ACHN (cell line): ENCODE results near the gene PCDHA11.
"Not testable (repeated sequence)": the region's sequence is repeated elsewhere in the genome, so short reads cannot be mapped to it uniquely, and the experiment has no call there.

Experiments
- DNase-seq: peaks from one replicate; pipeline ENCODE4 v3.0.0-alpha.2; 2015
- in situ Hi-C: cut with HindIII; loops from 2 replicates; pipeline ENCODE4 v1.10.0; 2017; ENCODE audit warnings: low sequenced_read_pairs, low pct_ligation_motif_present, low pct_unique_long_range_greater_than_20kb

The PCDHA11 gene, protein sequence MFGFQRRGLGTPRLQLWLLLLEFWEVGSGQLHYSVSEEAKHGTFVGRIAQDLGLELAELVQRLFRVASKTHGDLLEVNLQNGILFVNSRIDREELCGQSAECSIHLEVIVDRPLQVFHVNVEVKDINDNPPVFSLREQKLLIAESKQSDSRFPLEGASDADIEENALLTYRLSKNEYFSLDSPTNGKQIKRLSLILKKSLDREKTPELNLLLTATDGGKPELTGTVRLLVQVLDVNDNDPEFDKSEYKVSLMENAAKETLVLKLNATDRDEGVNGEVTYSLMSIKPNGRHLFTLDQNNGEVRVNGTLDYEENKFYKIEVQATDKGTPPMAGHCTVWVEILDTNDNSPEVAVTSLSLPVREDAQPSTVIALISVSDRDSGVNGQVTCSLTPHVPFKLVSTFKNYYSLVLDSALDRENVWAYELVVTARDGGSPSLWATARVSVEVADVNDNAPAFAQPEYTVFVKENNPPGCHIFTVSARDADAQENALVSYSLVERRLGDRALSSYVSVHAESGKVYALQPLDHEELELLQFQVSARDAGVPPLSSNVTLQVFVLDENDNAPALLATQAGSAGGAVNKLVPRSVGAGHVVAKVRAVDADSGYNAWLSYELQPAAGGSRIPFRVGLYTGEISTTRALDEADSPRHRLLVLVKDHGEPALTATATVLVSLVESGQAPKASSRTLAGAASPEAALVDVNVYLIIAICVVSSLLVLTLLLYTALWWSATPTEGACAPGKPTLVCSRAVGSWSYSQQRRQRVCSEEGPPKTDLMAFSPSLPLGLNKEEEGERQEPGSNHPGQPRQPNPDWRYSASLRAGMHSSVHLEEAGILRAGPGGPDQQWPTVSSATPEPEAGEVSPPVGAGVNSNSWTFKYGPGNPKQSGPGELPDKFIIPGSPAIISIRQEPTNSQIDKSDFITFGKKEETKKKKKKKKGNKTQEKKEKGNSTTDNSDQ

GRCh38 chr5:140868721-140869554 is at the start of gene PCDHA11:
TSS of gene PCDHA11 (plus strand) at chr5:140868957. CDS start at chr5:140869104, 147 bp downstream.
- peak; percentile 10 for DNase-seq
- in situ Hi-C loops, result no loop called here

DNA sequence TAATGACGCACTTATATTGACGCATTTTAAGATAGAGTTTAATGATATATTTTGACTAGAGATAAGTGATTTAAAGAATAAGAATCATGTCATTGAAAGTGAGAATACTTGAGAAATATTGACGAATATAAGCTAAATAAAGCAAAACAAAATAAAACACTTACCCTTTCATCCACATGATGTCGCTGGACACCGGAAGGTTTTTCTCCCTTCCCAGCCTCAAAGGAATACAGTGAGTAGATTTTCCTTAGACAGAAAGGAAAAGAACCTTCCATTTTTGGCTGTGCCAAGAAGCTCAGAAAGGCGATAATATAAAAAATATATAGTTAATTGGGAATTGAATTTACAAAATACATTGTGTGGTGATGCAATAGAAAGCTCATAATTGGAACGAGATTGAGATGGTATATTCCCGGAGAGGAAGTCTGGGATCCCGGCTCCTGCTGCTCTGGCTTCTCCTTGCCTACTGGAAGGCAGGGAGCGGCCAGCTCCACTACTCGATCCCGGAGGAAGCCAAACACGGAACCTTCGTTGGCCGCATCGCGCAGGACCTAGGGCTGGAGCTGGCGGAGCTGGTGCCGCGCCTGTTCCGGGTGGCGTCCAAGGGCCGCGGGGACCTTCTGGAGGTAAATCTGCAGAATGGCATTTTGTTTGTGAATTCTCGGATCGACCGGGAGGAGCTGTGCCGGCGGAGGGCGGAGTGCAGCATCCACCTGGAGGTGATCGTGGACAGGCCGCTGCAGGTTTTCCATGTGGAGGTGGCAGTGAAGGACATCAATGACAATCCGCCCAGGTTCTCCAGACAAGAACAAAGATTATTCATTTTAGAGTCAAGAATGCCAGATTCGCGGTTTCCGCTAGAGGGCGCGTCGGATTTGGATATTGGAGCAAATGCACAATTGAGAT is 47.1 kb upstream of the PCDHA11 start, which contains the start of gene PCDHA5:
PCDHA5 (plus strand) TSS at position 239 of the 906 bp plus-strand sequence.
- DNase-seq, result peak; percentile 47
- in situ Hi-C loops, result no loop called here

DNA sequence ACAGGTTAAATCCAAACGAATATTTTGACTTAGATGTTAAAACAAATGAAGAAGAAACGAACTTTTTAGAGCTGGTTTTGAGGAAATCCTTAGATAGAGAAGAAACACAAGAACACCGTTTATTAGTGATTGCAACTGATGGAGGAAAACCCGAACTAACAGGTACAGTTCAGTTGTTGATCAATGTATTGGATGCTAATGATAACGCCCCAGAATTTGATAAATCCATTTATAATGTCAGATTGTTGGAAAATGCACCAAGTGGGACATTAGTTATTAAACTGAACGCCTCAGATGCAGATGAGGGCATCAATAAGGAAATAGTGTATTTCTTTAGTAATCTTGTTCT is 46.5 kb upstream of the PCDHA11 start:
- DNase-seq, result no peak
- in situ Hi-C loops, result no loop called here

DNA sequence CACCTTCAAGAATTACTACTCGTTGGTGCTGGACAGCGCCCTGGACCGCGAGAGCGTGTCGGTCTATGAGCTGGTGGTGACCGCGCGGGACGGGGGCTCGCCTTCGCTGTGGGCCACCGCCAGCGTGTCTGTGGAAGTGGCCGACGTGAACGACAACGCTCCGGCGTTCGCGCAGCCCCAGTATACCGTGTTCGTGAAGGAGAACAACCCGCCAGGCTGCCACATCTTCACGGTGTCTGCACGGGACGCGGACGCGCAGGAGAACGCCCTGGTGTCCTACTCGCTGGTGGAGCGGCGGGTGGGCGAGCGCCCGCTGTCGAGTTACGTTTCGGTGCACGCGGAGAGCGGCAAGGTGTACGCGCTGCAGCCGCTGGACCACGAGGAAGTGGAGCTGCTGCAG is 45.8 kb upstream of the PCDHA11 start:
- in situ Hi-C loops, result not testable (repeated sequence)

DNA sequence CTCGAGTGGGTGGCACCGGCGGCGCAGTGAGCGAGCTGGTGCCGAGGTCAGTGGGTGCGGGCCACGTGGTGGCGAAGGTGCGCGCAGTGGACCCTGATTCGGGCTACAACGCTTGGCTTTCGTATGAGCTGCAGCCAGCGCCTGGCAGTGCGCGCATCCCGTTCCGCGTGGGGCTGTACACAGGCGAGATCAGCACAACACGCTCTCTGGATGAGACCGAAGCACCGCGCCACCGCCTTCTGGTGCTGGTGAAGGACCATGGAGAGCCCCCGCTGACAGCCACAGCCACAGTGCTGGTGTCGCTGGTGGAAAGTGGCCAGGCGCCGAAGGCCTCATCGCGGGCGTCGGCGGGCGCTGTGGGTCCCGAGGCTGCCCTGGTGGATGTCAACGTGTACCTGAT is 45.3 kb upstream of the PCDHA11 start:
- DNase-seq, result no peak
- in situ Hi-C loops, result no loop called here

More for the DNA sequence above, 45.8 kb upstream of the PCDHA11 start:
- not testable (repeated sequence) for DNase-seq

GRCh38 chr5:140827704-140828361 is 40.9 kb upstream of the PCDHA11 start, which contains the start of gene PCDHA6:
TSS of gene PCDHA6 (plus strand) at chr5:140827960. CDS start at chr5:140828092, 132 bp downstream.
- no peak for DNase-seq
- in situ Hi-C loops, result no loop called here

GRCh38 chr5:140828362-140828737 is 40.4 kb upstream of the PCDHA11 start:
- no peak for DNase-seq
- in situ Hi-C loops, result no loop called here

GRCh38 chr5:140829511-140830501 is 39.0 kb upstream of the PCDHA11 start:
- DNase-seq, in situ Hi-C loops: not testable (repeated sequence)

DNA sequence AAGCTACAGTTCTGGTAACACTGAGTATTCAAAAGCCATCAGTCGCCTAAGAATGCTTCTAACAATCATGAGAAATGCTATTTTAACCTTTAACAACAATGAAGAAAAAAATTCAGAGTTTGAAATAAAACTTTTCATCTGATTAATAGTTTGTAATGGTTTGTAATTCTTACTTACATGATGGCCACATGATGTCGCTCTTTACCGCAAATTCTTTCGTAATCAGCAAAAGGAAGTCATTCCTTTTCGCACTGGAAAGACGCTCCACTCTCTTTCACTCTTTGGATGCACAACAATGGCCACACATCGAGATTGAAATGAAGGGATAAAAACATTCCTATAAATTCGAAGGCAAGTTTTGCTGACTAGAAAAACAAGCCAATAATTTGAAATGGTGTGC is 34.8 kb upstream of the PCDHA11 start, which contains the start of gene PCDHA7:
PCDHA7 (plus strand) TSS at position 277 of the 400 bp plus-strand sequence; CDS start at position 392, 115 bp downstream.
- in situ Hi-C loops, result no loop called here
- DNase-seq, result peak; percentile 8

GRCh38 chr5:140834439-140835008 is 34.2 kb upstream of the PCDHA11 start:
- in situ Hi-C loops, DNase-seq: not testable (repeated sequence)

- DNase-seq, result no peak
- in situ Hi-C loops, result no loop called here
Measured at GRCh38 chr5:140835622-140836510, 32.9 kb upstream of the PCDHA11 start.

DNA sequence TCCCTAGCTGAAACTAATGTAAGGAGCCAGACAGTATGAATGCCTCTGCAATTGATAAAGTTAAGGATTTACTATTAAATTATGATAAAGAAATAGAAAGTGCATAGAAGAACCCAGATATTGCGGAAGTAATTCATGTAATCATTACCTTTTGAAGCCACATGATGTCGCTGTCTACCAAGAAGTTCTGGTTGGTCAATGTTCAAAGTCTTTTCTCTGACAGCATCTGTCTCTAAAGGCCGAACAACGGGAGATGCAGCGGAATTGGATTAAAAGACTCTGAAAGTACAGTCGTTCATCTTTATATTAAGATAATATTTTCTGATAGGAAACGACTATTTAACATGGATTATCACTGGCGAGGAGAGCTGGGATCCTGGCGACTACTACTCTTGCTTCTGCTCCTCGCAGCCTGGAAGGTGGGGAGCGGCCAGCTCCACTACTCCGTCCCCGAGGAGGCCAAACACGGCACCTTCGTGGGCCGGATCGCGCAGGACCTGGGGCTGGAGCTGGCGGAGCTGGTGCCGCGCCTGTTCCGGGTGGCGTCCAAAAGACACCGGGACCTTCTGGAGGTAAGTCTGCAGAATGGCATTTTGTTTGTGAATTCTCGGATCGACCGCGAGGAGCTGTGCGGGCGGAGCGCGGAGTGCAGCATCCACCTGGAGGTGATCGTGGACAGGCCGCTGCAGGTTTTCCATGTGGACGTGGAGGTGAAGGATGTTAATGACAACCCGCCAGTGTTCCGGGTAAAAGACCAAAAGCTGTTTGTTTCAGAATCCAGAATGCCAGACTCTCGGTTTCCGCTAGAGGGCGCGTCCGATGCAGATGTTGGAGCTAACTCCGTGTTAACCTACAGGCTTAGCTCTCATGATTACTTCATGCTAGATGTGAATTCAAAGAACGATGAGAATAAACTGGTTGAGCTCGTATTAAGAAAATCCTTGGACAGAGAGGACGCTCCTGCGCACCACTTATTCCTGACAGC is 27.5 kb upstream of the PCDHA11 start, which contains the start of gene PCDHA8:
PCDHA8 (plus strand) TSS at position 210 of the 985 bp plus-strand sequence; CDS start at position 345, 135 bp downstream.
- DNase-seq, result no peak
- in situ Hi-C loops, result no loop called here
